Measurements from ENCODE around the gene ERCC8. TPM values are rescaled to one million over a fixed set of nuclear protein-coding genes. Genes with fewer than 3 reads are reported as not detected.

ERCC8 gene
- total and polyA plus RNA-seq, 2 of the 8 experiments (the other 6 are each of a cell fraction or from before 2014, with no cell fraction given): 17.3 TPM

DNA sequence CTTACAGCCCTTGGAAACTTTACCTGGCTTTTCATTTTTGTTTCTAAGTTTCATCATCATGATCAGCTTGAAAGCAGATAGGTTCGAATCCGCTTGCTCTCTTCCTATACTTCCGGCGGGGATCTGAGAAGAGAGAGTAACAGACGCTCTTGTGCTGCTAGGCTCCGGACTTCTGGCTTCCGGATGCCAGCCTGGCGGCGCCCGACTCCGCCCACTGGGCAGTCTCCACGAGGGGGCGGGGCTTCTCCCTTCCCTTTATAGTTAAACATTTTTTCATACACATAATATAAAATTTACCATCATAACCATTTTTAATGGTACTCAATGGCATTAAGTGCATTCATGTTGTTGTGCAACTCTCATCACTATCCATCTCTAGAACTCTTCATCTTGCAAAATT is 51.3 kb downstream of the ERCC8 start:
- Histone ChIP-seq H3K4ac (replicated peaks; ENCODE audit: insufficient read length, low read depth, low read length) (no peak overlapping the region), H2AFZ (ENCODE audit: low read length) (no peak overlapping the region), H2BK20ac (ENCODE audit: low read length) (no peak overlapping the region), H2BK120ac (replicated peaks; ENCODE audit: low read depth, low read length) (no peak overlapping the region), H3K23me2 (ENCODE audit: low read depth, low read length) (no peaks in the 10 kb centered on the region), H3K9me3 (ENCODE audit: insufficient read depth in 2 of 2, low read depth in 1 of 2, low read length in 1 of 2) (no peaks in the 10 kb centered on the region), H2AK5ac (ENCODE audit: low read depth, low read length) (no peak overlapping the region), H3K56ac (replicated peaks; ENCODE audit: insufficient read length, low read depth, low read length) (no peak overlapping the region), H4K5ac (ENCODE audit: insufficient read length, low read depth, low read length) (no peak overlapping the region), H4K91ac (replicated peaks; ENCODE audit: insufficient read length, low read length) (no peak overlapping the region), H3K79me1 (ENCODE audit: low read depth, low read length) (no peaks in the 10 kb centered on the region), H3K14ac (ENCODE audit: insufficient read length) (no peak overlapping the region), H3K4me2 (ENCODE audit: insufficient read depth in 1 of 2, low read depth in 2 of 2, low read length in 2 of 2) (no peak overlapping the region), H3K4me3 (ENCODE audit: extremely low read depth in 1 of 4, insufficient read depth in 2 of 4, low read depth in 3 of 4, low read length in 4 of 4) (no peak overlapping the region), H2BK12ac (ENCODE audit: low read depth, low read length) (no peak overlapping the region), H3K4me1 (replicated peaks in 1 of 4; ENCODE audit: control insufficient read depth in 3 of 4, insufficient read depth in 4 of 4, low read length in 3 of 4) (peaks cover 0 to 5% (median 2%) of the 10 kb centered on the region in 4 experiments; a peak in 3 of 7 replicates), H3K23ac (ENCODE audit: insufficient read length) (no peak overlapping the region), H4K20me1 (replicated peaks in 1 of 2; ENCODE audit: control insufficient read depth in 1 of 2, insufficient read depth in 2 of 2, low read length in 2 of 2) (no peaks in the 10 kb centered on the region), H3K27me3 (replicated peaks in 1 of 4; ENCODE audit: control insufficient read depth in 3 of 4, extremely low read depth in 1 of 4, insufficient read depth in 3 of 4, low read length in 3 of 4) (no peaks in the 10 kb centered on the region), H4K8ac (ENCODE audit: extremely low read depth, insufficient read depth, low read length) (no peak overlapping the region), H2BK5ac (ENCODE audit: low read depth, low read length) (no peak overlapping the region), H3K36me3 (ENCODE audit: control insufficient read depth in 2 of 4, insufficient read depth in 4 of 4, low read length in 3 of 4) (peaks cover 0 to 25% (median 12%) of the 10 kb centered on the region in 4 experiments; a peak in 5 of 8 replicates), H3K9ac (replicated peaks in 1 of 4; ENCODE audit: extremely low read depth in 1 of 4, low read depth in 3 of 4, low read length in 3 of 4) (no peak overlapping the region), H3K27ac (ENCODE audit: low read depth, low read length) (no peak overlapping the region), H2BK15ac (ENCODE audit: low read length) (no peak overlapping the region), H3K18ac (ENCODE audit: extremely low read depth, low read length) (no peak overlapping the region), H3K79me2 (ENCODE audit: control insufficient read depth in 1 of 2, insufficient read depth in 2 of 2, low read length in 2 of 2) (no peaks in the 10 kb centered on the region)
- TF ChIP-seq SP1 (IDR thresholded peaks at IDR 0.05; ENCODE audit: low read depth, low read length) (no peak), CREB1 (IDR thresholded peaks at IDR 0.05) (no peak), SAP30 (IDR thresholded peaks at IDR 0.05; ENCODE audit: insufficient read depth, insufficient replicate concordance, low read length) (no peak)
- DNase-seq (ENCODE audit: low read depth in 1 of 2, low spot score in 2 of 2): no peak
- CTCF ChIA-PET (ENCODE audit: partially characterized antibody): interaction anchor here (1.2 kb wide), 1 partner anchor 216 kb away, joined by 3 read pairs; no protein-coding TSS in a partner anchor
- POLR2A ChIA-PET (ENCODE audit: partially characterized antibody): interaction anchor here (1.0 to 1.5 kb wide), 2 partner anchors 12 to 50 kb away, joined by 3 to 4 read pairs; partner anchors contain the start of gene ELOVL7
- no peak for FAIRE-seq
- WGBS, 2 experiments (ENCODE audit: extremely low coverage in 1 of 2, insufficient coverage in 1 of 2, insufficient read length in 1 of 2, insufficient replicate concordance in 2 of 2, low coverage in 1 of 2, low lambda C conversion rate in 2 of 2, missing lambda C conversion rate in 1 of 2): 93% methylated on average over 13 of the region's 13 CpGs; no CpG with 5 or more reads in 1 of the 2 experiments
